22Rv1 (cell line): ENCODE measurements around the gene TBKBP1.

ENCODE experiments used
- H3K27ac ChIP-seq: fragments of 450-650 bp; 2 replicates; pipeline ENCODE4 v1.5.1; 2017
- ZFX ChIP-seq: fragments of 450-650 bp; IDR thresholded peaks from 2 replicates; pipeline ENCODE4 v1.6.1; 2017; ENCODE audit warnings: antibody characterized with exemption, borderline replicate concordance
- TF ChIP-seq, protein P1 (sequence below): fragments of 450-650 bp; IDR thresholded peaks from 2 replicates; pipeline ENCODE4 v1.5.1; 2017; ENCODE audit warnings: mild to moderate bottlenecking

Gene TBKBP1

DNA sequence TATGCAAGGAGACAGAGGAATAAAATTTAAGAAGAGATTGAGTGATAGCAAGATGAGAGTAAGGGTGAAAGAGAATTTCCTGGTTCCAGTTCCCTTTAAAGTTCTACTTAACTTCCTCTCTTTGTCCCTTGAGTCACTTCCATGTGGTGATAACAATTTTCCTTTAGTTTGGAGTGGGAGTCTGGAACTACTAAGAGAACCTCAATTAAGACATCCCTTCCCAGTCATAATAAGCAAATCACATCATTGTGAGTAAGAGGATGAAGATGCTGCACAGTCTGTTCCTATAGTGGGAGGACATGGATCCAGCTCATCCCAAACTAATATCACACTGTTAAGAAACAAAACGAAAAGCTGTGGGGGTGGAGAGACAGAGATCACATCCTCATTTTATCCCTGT lies 63.4 kb downstream of the TBKBP1 start:
- no peak overlapping the region for H3K27ac ChIP-seq
- no peak for TF ChIP-seq ZFX
- TF ChIP-seq, protein P1, sequence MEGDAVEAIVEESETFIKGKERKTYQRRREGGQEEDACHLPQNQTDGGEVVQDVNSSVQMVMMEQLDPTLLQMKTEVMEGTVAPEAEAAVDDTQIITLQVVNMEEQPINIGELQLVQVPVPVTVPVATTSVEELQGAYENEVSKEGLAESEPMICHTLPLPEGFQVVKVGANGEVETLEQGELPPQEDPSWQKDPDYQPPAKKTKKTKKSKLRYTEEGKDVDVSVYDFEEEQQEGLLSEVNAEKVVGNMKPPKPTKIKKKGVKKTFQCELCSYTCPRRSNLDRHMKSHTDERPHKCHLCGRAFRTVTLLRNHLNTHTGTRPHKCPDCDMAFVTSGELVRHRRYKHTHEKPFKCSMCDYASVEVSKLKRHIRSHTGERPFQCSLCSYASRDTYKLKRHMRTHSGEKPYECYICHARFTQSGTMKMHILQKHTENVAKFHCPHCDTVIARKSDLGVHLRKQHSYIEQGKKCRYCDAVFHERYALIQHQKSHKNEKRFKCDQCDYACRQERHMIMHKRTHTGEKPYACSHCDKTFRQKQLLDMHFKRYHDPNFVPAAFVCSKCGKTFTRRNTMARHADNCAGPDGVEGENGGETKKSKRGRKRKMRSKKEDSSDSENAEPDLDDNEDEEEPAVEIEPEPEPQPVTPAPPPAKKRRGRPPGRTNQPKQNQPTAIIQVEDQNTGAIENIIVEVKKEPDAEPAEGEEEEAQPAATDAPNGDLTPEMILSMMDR: no peak

DNA sequence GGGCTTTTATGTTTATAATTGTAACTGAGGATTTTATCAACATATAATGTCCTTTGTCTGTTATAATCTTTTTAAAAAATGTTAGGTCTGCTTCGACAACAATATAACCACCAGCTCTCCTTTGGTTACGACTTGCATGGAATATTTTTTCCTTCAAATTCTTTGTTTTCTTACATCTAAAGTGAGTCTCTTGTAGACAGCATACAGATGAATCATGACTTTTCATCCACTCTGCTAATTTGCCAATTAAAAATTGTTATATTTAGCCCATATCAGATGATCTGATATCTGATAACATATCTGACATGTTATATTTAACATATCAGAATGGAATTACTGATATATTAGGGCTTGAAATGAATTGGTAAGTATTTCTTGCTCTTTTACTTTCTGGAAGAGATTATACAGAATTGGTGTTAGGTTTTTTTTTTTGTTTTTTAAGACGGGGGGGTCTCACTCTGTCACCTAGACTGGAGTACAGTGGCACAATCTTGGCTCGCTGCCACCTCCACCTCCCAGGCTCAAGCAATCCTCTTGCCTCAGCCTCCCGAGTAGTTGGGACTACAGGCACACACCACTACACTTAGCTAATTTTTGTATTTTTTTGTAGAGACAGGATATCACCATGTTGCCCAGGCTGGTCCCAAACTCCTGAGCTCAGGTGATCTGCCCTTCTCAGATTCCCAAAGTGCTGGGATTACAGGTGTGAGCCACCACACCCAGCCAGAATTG lies 66.6 kb downstream of the TBKBP1 start:
- no peak overlapping the region for H3K27ac ChIP-seq
- TF ChIP-seq, protein P1: no peak
- TF ChIP-seq ZFX: no peak
